GM10847 (cell line): ENCODE measurements around the gene HDAC5.

Experiments used
- POLR2A ChIP-seq: IDR thresholded peaks from 2 replicates; pipeline ENCODE4 v1.6.1; 2011; ENCODE audit not compliant: insufficient read length; ENCODE audit errors: extremely low read depth

HDAC5 gene

GRCh38 chr17:44069974-44070454 is 53.4 kb downstream of the HDAC5 start:
- no peak for TF ChIP-seq POLR2A

GRCh38 chr17:44067545-44067940 is 55.9 kb downstream of the HDAC5 start:
- TF ChIP-seq POLR2A = no peak

- peak; percentile 68 for TF ChIP-seq POLR2A
These were observed 57.1 kb downstream of the HDAC5 start, which contains the start of gene LSM12 for GRCh38 chr17:44066204-44066930. LSM12 (minus strand) TSS chr17:44066671; CDS start chr17:44066587, 84 bp downstream.

- no peak for TF ChIP-seq POLR2A
These were observed 57.7 kb downstream of the HDAC5 start for GRCh38 chr17:44065668-44066203.

- TF ChIP-seq POLR2A = no peak
These were observed 59.5 kb downstream of the HDAC5 start for GRCh38 chr17:44063704-44064639.

- no peak for TF ChIP-seq POLR2A
These were observed 60.6 kb downstream of the HDAC5 start for GRCh38 chr17:44062871-44063270.

GRCh38 chr17:44061446-44061845 is 62.0 kb downstream of the HDAC5 start:
- no peak for TF ChIP-seq POLR2A

- no peak for TF ChIP-seq POLR2A
These were observed 64.1 kb downstream of the HDAC5 start for GRCh38 chr17:44059101-44059892.

GRCh38 chr17:44053125-44053872 is 70.1 kb downstream of the HDAC5 start:
- TF ChIP-seq POLR2A = no peak

GRCh38 chr17:44049294-44050060 is 74.0 kb downstream of the HDAC5 start:
- no peak for TF ChIP-seq POLR2A

GRCh38 chr17:44045486-44045885 is 78.0 kb downstream of the HDAC5 start:
- TF ChIP-seq POLR2A = no peak

GRCh38 chr17:44044071-44044470 is 79.4 kb downstream of the HDAC5 start:
- TF ChIP-seq POLR2A = no peak

GRCh38 chr17:44043272-44043696 is 80.2 kb downstream of the HDAC5 start:
- no peak for TF ChIP-seq POLR2A
